PC-9 (cell line): ENCODE results near the gene NELL1. TPM values are rescaled to one million over a fixed set of nuclear protein-coding genes. Genes with fewer than 3 reads are reported as not detected.

Experiments used
- BruUV-seq: library from RNA; stranded (reverse); fragments of 400-500 nt; replicated peaks from 2 replicates; lab custom pipeline; 2021; lab: Mats Ljungman, UMichigan
- CTCF ChIA-PET: fragments of 300-600 bp; sonication (Branson Sonifier 250); formaldehyde crosslinking; loops from one replicate; lab custom pipeline; 2022; ENCODE audit warnings: antibody characterized with exemption; lab: Charles Lee
- POLR2A ChIA-PET: fragments of 300-600 bp; sonication (Branson Sonifier 250); formaldehyde crosslinking; loops from one replicate; lab custom pipeline; 2022; ENCODE audit warnings: antibody characterized with exemption; ENCODE audit not compliant: unreplicated experiment; lab: Charles Lee
- DNase-seq, 2 experiments: peaks; one replicate each; pipeline versions ENCODE4 v3.0.0 to v3.0.0-alpha.2; 2015 to 2022; ENCODE audit warnings: mixed read lengths in 1 of 2
- H2AFZ ChIP-seq: fragments of 200-600 bp; sonication (generic); 2 replicates; pipeline ENCODE4 v1.8.1; 2017; ENCODE audit warnings: antibody characterized with exemption
- H3F3A ChIP-seq: fragments of 200-600 bp; sonication (generic); 2 replicates; pipeline ENCODE4 v1.8.1; 2017; ENCODE audit warnings: antibody characterized with exemption, mild to moderate bottlenecking, low read depth; ENCODE audit not compliant: insufficient read depth
- H3K27ac ChIP-seq: fragments of 200-600 bp; sonication (generic); 2 replicates; pipeline ENCODE4 v1.6.1; 2016; ENCODE audit warnings: mixed run types
- H3K27me3 ChIP-seq: fragments of 200-600 bp; sonication (generic); 2 replicates; pipeline ENCODE4 v1.6.1; 2016; ENCODE audit warnings: low read depth, mixed run types; ENCODE audit not compliant: insufficient read depth
- H3K36me3 ChIP-seq: fragments of 200-600 bp; sonication (generic); 2 replicates; pipeline ENCODE4 v1.6.1; 2016; ENCODE audit warnings: low read depth, mixed run types
- H3K4me1 ChIP-seq: fragments of 200-600 bp; sonication (generic); replicated peaks from 2 replicates; pipeline ENCODE4 v1.6.1; 2016; ENCODE audit warnings: mixed run types; ENCODE audit not compliant: insufficient read depth
- H3K4me2 ChIP-seq: fragments of 200-600 bp; sonication (generic); 2 replicates; pipeline ENCODE4 v1.6.1; 2017; ENCODE audit warnings: mixed run types
- H3K4me3 ChIP-seq: fragments of 200-600 bp; sonication (generic); 2 replicates; pipeline ENCODE4 v1.6.1; 2016; ENCODE audit warnings: mixed run types
- H3K79me2 ChIP-seq: fragments of 200-600 bp; sonication (generic); 2 replicates; pipeline ENCODE4 v1.6.1; 2017; ENCODE audit warnings: low read depth, mixed run types
- H3K9me2 ChIP-seq: fragments of 200-600 bp; sonication (generic); 2 replicates; pipeline ENCODE4 v1.8.1; 2017; ENCODE audit warnings: mild to moderate bottlenecking; ENCODE audit not compliant: insufficient read depth
- H3K9me3 ChIP-seq: fragments of 200-600 bp; sonication (generic); 2 replicates; pipeline ENCODE4 v1.8.1; 2016; ENCODE audit warnings: low read depth; ENCODE audit not compliant: insufficient read depth
- H4K20me1 ChIP-seq: fragments of 200-600 bp; sonication (generic); 2 replicates; pipeline ENCODE4 v1.8.1; 2017; ENCODE audit not compliant: insufficient read depth
- EZH2 ChIP-seq: fragments of 200-600 bp; sonication (generic); IDR thresholded peaks from 2 replicates; pipeline ENCODE4 v1.8.0; 2017; ENCODE audit warnings: antibody characterized with exemption, low read depth
- intact Hi-C: fragments of 100-400 bp; cut with micrococcal nuclease; formaldehyde crosslinking; loops from one replicate; pipeline ENCODE4 v1.10.0; 2022; ENCODE audit not compliant: unreplicated experiment
- total RNA-seq: library from RNA; stranded (reverse); gene quantifications from 2 replicates; pipeline ENCODE4 v1.2.3, GENCODE V29; 2021
- TF ChIP-seq, protein P1 (sequence below): fragments of 200-600 bp; sonication (generic); conservative IDR thresholded peaks from 2 replicates; pipeline ENCODE4 v1.6.1; 2017; ENCODE audit warnings: mixed run types, antibody characterized with exemption, mild to moderate bottlenecking, moderate library complexity

NELL1 gene
- total RNA-seq, 1 experiment from 2014 or later: not detected

DNA sequence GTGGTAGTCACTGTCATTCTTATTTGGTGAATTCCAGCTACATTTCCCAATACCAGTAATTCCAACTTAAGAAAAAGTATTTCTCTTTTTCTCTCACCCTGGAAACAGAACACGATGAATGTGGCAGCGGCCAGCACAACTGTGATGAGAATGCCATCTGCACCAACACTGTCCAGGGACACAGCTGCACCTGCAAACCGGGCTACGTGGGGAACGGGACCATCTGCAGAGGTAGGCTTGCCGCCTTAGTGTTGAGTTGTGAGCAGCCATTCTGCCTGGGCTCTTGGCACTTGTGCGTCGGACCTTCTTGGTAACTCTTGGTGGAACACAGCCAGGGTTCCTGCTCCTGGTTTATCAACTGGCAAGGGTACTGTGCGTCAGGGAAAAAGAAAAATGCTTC, 559.8 kb downstream of the NELL1 start:
- H3K27ac ChIP-seq: no peak overlapping the region
- H4K20me1 ChIP-seq: no peaks in the 10 kb centered on the region
- ChIA-PET POLR2A (no interaction called here), CTCF (no interaction called here)
- intact Hi-C loops: no loop called here
- no peaks in the 10 kb centered on the region for H3K79me2 ChIP-seq
- DNase-seq: no peak
- H2AFZ ChIP-seq: no peak overlapping the region
- H3K9me3 ChIP-seq: no peaks in the 10 kb centered on the region
- BruUV-seq: no TSS peak
- no peak for TF ChIP-seq EZH2
- TF ChIP-seq, protein P1, sequence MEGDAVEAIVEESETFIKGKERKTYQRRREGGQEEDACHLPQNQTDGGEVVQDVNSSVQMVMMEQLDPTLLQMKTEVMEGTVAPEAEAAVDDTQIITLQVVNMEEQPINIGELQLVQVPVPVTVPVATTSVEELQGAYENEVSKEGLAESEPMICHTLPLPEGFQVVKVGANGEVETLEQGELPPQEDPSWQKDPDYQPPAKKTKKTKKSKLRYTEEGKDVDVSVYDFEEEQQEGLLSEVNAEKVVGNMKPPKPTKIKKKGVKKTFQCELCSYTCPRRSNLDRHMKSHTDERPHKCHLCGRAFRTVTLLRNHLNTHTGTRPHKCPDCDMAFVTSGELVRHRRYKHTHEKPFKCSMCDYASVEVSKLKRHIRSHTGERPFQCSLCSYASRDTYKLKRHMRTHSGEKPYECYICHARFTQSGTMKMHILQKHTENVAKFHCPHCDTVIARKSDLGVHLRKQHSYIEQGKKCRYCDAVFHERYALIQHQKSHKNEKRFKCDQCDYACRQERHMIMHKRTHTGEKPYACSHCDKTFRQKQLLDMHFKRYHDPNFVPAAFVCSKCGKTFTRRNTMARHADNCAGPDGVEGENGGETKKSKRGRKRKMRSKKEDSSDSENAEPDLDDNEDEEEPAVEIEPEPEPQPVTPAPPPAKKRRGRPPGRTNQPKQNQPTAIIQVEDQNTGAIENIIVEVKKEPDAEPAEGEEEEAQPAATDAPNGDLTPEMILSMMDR: no peak
- no peaks in the 10 kb centered on the region for H3K4me1 ChIP-seq
- no peak overlapping the region for H3K4me3 ChIP-seq
- H3K27me3 ChIP-seq: 0 out of 2 replicates have a peak, but pooled peaks cover 8% of the 10 kb centered on the region
- H3K4me2 ChIP-seq: no peak overlapping the region
- no peaks in the 10 kb centered on the region for H3F3A ChIP-seq
- H3K9me2 ChIP-seq: no peaks in the 10 kb centered on the region
- no peaks in the 10 kb centered on the region for H3K36me3 ChIP-seq

DNA sequence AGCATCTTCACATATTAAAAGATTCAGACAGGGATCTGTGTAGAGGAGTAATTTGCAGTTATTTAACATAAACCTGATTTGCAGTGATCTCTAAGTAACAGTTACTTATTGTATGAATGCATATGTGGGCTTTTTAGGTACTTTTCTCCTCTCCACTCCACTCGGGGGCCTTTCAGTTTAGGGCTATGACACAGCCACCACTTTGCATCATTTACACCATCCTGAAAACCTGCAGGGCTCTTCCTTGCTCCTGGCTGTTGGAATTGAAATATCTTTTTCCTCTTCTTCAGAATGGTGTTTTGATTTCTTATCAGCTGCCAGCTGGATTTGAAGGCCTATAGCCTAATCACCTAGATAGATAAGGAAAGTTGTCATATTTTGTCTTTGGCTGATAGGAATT, 580.8 kb downstream of the NELL1 start:
- H3K27ac ChIP-seq: no peak overlapping the region
- H3K4me1 ChIP-seq: no peaks in the 10 kb centered on the region
- no peaks in the 10 kb centered on the region for H3K36me3 ChIP-seq
- no peaks in the 10 kb centered on the region for H3K9me3 ChIP-seq
- ChIA-PET POLR2A (no interaction called here), CTCF (no interaction called here)
- BruUV-seq: no TSS peak
- H4K20me1 ChIP-seq: 0 out of 2 replicates have a peak, but pooled peaks cover 5% of the 10 kb centered on the region
- no peaks in the 10 kb centered on the region for H3K9me2 ChIP-seq
- no peak overlapping the region for H2AFZ ChIP-seq
- TF ChIP-seq, protein P1: no peak
- TF ChIP-seq EZH2: no peak
- no peak for DNase-seq
- intact Hi-C loops: no loop called here
- no peak overlapping the region for H3K4me2 ChIP-seq
- no peaks in the 10 kb centered on the region for H3K27me3 ChIP-seq
- H3F3A ChIP-seq: no peaks in the 10 kb centered on the region
- H3K79me2 ChIP-seq: no peaks in the 10 kb centered on the region
- no peak overlapping the region for H3K4me3 ChIP-seq

DNA sequence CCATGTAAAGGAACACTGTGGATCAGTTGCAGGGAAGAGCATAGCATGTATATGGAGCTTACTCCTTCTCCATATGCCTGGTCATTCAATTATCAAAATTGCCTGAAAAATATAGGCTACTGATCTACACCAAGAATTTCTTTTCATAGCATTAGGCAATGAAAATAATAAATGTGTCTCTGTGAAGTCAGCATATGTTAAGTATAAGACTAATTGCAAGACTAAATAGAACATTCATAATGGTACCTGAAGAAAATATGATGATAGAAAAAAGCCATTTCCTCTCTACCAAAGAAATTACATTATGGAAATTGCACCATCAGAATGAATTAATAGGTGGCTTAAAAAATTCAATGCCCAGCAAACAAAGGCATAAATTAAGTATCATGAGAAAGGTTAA, 584.7 kb downstream of the NELL1 start:
- Histone ChIP-seq H4K20me1 (0 out of 2 replicates have a peak, but pooled peaks cover 5% of the 10 kb centered on the region), H3K4me3 (no peak overlapping the region), H3F3A (no peaks in the 10 kb centered on the region), H2AFZ (no peak overlapping the region), H3K27me3 (no peaks in the 10 kb centered on the region), H3K9me2 (no peaks in the 10 kb centered on the region), H3K27ac (no peak overlapping the region), H3K9me3 (no peaks in the 10 kb centered on the region), H3K4me2 (no peak overlapping the region), H3K79me2 (no peaks in the 10 kb centered on the region), H3K36me3 (no peaks in the 10 kb centered on the region), H3K4me1 (no peaks in the 10 kb centered on the region)
- ChIA-PET POLR2A (no interaction called here), CTCF (no interaction called here)
- intact Hi-C loops: no loop called here
- TF ChIP-seq, protein P1: no peak
- no peak for TF ChIP-seq EZH2
- no peak for DNase-seq
- BruUV-seq: no TSS peak
